HG02870 (cell line): ENCODE results near the gene VPS9D1.

ENCODE experiments used
- ATAC-seq: cut with Tn5 transposase; IDR thresholded peaks from one replicate; pipeline ENCODE4 v1.9.1; 2021; ENCODE audit warnings: mild to moderate bottlenecking, moderate library complexity; ENCODE audit not compliant: unreplicated experiment

VPS9D1 gene

DNA sequence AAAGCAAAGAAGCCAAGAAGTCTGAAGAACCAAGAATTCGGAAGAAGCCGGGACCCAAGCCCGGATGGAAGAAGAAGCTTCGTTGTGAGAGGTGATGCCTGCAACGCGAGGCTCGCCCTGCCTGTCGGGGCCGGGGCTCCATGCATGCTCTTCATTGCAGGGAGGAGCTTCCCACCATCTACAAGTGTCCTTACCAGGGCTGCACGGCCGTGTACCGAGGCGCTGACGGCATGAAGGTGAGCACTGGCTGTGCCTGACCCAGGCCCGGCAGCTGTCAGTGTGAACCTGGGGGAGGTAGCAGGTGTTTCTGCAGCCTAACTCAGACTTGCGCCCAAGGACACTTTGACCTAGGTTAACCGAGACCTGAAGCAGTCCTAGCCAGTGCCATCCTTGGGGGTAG, 12.6 kb upstream of the VPS9D1 start:
- ATAC-seq: no peak

DNA sequence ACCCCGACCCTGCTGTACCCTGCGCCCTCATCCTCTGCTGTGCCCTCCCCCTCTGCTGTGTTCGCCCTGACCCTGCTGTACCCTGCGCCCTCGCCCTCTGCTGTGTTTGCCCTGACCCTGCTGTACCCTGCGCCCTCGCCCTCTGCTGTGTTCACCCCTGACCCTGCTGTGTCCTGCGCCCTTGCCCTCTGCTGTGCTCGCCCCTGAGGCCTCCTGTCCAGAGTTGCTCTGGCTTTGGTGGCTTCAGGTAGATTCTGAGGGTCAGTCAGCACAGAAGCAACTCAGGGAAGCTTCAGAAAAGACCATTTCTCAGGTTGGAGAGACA, 12.2 kb upstream of the VPS9D1 start:
- no peak for ATAC-seq

DNA sequence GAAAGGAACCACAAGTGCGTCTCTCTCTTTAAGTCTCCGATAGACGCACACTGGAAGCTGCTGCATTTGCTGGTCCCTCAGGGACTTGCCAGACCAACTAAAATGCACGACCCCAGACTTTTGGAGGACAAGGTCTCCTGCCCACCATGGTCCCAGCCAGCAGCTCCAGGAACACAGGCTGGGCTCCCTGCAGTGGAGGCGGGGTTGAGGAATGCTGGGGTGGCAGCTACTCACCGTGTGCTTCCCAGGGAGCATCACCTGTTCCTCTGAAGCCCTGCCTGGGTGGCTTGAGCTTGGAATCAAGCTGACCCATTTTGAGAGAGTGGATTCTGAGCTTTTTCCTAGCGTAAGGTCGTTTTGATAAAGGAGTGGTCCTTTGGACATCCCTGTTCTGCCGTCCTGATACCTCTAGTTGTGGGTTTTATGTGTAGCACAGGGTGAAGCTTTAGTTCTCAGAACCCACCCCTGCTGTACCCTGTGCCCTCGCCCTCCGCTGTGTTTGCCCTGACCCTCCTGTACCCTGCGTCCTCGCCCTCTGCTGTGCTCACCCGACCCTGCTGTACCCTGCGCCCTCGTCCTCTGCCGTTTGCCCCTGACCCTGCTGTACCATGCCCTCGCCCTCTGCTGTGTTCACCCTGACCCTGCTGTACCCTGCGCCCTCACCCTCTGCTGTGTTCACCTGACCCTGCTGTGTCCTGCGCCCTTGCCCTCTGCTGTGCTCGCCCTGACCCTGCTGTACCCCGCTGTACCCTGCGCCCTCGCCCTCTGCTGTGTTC, 11.6 kb upstream of the VPS9D1 start:
- ATAC-seq: no peak

DNA sequence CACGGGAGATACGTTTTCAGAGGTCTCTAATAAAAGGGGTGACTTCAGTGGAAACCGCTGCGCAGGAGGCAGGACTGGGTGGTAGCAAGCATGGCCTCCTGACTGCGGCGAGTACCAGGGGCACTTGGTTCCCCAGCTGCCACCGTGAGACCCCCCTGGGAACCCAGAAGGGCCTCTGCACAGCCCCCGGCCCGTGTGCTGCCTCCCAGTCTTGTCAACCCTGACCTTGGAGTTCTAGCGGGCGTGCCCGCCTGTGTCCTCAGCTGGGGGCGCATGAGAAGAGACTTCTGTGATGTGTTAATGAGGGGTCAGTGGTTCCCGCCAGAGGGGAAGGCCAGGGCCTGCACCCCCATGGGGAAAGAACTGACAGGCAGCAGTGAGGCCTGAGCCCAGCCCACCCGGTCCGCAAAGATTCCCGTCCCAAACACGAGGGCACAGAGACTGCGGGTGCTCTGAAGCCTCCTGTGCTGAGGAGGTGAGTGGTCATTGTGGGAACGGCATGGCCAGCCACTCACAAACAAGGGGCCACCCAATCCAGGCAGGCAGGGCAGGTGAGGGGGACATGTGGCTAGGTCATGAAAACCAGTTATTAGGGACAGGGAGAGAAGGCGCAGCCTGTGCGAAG, 10.0 kb upstream of the VPS9D1 start:
- no peak for ATAC-seq

DNA sequence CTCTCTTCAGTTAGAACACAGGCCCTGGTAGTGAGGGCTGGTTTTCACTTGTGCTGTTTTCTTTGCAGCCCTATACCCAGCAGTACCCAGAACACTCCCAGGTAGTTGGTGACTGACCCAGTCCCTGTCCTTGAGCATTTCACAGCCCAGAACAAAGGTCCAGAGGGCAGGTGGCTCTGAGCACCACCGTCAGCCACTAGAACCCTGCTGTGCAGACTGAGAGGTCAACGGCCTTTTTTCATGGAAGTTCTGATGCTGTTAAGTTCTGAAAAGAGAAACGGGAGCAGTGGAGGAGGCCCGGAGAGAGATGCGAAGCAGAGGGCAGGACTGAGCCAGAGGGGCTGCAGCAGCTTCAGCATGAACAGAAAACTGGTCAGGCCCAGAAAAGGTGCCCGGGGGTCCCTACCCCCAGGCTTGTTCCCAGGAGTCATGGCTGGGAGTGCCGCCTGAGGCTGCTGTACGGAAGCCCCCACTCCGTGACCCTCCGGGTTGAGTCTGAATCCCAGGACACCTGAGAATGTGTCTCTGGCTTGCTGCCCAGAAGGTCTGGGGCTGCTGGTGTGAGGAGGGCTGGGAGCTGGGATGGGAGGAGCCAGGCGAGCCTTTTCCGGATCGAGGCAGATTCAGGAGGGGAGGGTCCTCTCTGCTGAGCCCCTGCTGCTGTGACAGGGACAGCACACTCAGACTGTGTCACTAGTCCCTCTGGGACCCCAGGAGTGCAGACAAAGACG, 9.3 kb upstream of the VPS9D1 start:
- ATAC-seq: no peak

DNA sequence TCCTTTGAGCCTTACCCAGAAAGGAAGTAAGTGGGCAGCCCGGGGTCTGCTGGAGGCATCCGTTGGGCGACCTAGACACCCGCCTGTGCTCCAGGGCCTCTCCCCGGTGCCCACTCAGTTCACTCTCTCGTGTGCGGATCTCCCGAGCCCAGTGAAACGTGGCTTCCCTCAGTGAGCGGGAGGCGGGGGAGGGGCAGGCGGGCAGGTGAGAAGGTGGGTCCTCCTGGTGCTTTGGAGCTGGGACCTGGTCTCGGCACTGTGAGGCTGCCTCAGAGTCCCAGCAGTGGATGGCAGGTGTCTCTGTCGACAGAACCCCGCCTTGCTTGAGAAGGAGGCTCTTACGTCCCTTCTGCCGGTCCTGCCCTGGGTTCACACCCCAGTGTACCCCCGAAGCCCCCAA, 8.6 kb upstream of the VPS9D1 start:
- no peak for ATAC-seq

DNA sequence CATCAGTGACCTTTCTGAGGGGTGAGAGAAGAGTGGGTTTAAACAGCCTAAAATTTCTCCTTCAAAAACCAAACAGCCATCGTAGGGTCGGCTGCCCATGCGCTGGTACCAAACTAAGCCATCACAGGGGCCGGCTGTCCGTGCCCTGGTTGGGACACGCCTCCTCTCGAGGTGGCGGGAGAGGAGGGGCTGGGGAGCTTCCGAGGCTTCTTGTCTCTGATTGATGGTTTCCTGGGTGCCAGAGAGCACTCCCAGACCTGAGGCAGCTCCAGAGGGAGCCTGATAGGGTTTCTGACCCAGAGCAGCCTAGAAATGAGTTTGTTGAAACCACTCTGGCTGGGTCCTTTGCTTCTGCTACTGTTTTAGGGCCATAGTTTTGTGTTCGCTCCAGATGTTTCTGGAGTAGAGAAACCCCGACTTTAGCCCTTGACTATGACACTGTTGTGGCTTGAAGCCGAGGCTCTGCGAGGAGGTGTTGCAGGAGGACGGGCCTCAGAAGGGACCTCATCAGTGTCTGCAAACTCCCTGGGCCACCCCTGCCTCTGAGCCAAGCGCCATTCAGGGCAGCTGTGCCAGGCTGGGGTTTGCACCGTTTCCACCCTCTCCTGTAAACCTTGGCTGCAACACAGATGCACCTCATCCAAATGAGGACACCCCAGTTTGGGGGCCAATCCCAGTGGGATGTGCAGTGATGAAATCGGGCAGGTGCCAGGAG, 6.9 kb upstream of the VPS9D1 start:
- no peak for ATAC-seq

DNA sequence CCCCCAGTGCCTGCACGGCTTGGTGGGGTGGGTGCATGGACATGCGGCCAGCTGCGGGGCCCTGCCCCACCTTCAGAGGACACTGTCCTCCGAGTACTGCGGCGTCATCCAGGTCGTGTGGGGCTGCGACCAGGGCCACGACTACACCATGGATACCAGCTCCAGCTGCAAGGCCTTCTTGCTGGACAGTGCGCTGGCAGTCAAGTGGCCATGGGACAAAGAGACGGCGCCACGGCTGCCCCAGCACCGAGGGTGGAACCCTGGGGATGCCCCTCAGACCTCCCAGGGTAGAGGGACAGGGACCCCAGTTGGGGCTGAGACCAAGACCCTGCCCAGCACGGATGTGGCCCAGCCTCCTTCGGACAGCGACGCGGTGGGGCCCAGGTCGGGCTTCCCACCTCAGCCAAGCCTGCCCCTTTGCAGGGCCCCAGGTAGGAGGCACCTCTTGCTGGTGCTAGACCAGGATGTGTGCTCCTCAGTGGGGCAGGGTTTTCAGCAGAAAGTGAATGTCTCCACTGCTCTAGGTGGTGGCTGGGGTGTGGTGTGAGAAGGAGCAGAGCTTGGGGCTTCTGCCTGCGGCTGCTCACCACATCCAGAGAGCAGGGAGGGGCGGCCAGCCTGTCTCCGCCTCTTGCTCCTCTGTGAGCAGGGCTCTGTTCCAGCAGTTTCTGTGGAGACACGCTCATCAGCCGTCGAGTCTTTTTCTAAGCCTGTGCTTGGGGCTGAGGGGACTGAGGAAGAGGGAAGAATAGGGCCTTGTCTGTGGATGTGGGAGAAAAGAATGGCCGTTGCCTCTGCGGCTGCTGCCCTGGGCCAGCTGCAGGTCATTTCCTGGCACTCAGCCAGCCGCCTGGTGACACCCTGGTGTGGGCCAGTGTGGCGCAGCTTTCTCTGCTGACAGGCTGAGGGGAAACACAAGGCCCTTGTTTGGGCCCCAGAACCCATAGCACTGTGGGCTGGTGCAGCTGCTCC, 2.9 kb upstream of the VPS9D1 start:
- ATAC-seq: no peak

DNA sequence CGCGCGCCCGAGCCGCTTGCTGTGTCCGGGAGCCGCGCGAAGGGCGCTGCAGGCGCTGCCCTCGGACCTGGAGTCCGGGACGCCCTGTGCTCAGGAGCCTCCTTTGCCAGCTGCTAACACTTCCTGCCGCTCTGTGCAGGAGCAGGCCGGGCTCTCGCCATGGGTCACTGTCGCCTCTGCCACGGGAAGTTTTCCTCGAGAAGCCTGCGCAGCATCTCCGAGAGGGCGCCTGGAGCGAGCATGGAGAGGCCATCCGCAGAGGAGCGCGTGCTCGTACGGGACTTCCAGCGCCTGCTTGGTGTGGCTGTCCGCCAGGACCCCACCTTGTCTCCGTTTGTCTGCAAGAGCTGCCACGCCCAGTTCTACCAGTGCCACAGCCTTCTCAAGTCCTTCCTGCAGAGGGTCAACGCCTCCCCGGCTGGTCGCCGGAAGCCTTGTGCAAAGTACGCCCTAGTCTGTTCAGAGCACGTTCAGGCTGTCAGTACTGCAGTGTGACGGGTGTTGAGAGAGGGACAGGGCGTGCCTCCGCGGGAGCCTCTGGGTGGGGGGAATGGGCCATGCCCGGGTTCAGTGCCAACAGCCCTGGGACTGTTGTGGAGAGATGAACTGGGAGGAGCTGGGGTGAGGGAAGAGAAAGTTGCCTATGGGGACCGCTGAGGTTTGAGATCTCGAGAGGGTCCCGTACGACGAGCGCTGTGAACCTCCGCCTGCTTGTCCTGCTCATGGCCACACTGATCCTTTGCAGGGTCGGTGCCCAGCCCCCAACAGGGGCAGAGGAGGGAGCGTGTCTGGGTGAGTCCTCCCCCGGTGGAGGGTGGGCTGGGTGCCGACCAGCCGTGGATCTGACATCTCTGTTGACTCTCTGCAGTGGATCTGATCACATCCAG, 1.9 kb upstream of the VPS9D1 start:
- ATAC-seq: peak; percentile 12

DNA sequence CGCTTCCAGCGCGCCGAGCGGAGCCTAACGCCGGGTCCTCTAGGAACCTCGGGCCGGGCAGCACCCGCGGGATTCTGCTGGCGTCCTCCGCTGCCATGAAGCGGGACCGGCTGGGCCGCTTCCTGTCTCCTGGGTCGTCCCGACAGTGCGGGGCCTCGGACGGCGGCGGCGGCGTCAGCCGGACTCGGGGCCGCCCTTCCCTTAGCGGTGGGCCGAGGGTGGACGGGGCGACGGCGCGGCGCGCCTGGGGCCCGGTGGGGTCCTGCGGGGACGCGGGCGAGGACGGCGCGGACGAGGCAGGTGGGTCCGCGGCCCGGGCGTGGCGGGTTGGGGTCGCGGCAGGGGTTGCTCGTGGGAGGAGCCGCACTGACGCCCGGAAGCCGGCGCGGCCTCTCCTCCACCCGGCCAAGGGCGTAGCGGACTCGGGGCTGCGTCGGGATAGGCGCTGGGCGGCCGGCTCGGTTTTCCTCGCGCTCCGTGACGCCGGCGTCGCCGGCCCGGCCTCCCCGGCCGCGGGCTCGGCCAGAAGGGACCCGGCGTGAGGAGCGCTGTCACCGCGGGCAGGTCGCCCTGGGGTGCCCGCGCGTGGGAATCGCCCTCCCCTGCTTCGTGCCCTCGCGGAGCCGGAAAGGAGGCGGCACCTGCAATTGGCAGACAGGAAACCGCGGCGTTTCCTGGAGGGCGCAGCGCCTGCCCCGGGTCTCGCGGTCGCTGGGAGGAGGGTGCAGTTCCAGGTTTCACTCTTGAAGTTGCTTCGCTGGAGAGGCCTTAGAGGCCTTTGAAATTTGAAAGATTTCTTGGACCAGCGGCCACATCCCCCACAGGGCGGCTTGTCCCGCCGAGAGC, 1.1 kb upstream of the VPS9D1 start:
- peak; percentile 20 for ATAC-seq

DNA sequence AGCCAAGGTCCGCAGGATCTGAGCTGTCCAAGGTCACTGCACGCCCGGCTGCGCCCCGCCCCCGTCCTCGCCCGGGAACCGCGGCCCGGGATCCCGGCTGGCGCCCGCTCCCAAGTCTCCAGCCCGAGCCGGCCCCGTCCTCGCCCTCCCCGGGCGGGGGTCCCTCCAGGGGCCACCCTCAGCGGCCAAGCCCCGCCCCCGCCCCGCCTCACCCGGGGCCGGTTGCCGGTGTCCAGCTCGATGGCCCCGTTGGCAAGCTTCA, 216 bp downstream of the VPS9D1 start:
- ATAC-seq: peak; percentile 8

DNA sequence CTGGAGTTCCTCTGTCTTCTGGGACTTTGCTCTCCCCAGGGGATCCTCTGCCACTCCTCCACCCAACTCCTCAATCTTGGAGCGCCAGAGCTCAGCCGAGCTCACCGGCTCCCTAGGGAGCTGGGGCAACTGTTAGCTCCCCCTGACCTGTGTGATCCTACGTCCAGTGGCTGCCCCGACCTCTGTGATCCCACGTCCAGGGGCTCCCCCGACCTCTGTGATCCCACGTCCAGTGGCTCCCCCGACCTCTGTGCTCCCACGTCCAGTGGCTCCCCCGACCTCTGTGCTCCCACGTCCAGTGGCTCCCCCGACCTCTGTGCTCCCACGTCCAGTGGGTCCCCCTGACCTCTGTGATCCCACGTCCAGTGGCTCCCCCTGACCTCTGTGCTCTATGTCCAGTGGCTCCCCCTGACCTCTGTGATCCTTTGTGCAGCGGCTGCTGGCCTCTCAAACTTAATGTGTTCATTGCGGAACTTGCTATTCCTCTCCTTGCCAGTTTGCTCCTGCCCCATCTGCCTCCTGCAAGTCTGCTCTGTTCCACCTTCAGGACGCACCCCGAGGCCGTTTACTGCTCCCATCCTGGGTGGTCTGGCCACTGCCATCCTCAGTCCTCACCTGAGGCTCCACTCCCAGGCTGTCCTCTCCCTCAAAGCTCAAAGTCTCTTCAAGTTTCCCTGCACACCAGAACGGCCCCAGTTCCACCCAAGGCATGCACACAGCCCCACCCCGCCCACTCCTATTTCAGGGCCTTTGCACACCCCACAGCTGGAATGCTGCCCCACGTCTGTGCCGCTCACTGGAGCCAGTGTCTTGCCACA, 2.8 kb downstream of the VPS9D1 start:
- no peak for ATAC-seq

DNA sequence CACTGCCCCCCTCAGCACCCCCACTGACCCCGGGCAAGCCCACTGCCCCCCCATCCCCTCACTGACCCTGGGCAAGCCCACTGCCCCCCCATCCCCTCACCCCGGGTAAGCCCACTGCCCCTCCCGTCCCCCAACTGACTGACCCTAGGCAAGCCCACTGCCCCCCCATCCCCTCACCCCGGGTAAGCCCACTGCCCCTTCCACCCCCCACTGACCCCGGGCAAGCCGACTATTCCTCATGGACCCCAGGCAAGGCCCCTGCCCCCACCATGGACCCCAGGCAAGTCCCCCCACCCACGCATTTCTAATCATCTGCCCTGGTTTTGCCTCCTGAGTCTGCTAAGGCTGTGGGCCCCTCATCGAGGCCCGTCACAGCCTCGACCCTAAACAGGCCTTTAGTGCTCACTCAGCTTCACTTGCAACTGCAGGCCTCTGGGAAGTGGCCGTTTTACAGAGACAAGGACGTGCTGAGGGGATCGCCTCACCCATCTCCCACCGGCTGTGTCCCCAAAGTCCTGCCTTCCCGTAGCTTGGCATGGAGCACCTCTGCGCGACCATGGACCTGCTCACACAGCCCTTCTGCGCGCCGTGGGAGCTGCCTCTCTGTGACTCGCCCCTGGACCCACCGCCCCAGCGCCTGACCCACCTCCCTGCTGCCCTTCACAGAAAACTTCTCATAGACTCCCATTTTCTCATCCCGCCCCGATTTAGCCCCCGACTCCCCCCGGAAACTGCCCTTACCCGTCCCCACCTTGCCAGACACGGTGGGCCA, 3.6 kb downstream of the VPS9D1 start:
- ATAC-seq: no peak

DNA sequence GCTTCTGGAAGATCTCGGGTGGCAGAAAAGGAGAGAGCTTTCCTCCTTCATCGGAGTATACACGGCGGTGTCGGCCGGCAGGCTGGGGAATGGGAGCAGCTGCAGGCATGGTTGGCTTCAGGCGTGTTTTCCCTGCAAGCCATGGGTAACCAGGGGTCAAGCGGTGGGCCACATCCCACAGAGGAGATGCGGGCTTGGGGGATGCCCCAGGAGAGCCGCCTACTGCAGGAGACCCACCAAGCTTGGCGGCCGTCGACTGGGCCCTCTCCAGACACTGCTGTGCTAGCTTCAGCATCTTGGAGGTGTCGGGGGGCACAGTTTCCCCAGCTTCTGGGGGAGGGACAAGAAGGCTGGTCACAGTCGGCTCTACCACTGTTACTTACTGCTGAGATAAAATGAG, 4.2 kb downstream of the VPS9D1 start:
- ATAC-seq: no peak

DNA sequence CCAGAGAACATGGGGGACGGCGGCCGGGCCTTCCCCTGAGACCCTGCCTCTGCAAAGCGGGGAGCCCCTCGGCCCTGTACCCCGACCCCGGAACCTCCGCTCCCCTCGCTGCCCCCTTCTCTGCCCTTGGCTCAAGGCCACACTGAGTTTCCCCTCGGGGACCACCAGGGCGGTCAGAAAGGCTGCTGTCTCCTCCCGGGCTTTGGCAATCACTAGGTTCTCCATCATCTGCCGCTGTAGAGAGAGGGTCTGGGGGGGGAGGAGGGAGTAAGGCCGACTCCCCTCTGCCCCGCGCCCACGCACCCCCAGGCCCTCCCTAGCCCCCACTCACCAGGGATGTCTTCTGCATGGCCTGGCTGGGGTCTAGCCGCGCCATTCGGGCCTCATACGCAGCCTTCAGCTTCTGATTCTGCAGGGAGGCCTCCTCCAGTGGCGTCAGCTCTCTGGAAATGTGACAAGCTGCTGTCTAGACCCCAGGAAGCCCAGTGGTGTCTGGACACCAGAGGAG, 8.4 kb downstream of the VPS9D1 start:
- no peak for ATAC-seq

DNA sequence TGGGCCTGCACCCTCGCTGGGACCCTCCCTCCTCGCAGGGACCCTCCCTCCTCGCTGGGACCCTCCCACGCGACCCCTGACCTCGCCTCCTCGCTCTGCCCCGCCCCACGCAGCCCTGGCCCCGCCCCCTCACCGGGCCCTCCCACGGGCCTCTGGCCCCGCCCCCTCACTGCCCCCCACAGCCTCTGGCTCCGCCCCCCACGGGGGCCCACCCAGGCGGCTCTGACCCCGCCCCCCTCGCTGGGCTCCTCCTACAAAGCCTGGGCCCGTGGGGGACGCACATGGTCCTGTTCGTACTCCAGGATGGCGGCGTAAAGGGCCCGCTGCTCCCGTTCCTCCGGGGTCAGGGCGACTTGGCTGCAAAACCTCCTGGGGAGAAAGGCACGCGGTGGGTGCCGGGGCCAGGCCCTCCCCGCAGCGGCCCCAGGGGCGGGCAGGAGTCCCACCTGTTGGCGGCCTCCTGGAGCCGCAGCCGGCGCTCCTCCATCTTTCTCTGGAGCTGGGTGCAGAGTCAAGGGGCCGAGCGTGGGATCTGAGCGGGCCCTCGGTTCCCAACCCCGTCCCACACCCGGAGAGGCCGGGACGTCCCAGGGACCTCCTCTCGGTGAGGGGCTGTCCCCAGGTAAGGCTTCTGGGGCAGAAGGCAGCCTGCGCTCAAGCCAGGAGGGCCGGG, 9.0 kb downstream of the VPS9D1 start:
- no peak for ATAC-seq
